ENCODE data around the gene PIKFYVE. TPM values are rescaled to one million over a fixed set of nuclear protein-coding genes. Genes with fewer than 3 reads are reported as not detected.

Gene PIKFYVE
- total and polyA plus RNA-seq, 10 of the 15 experiments (the other 5 are each of a cell fraction or from before 2014, with no cell fraction given) = 5.2 to 41.7 (median 19.6) TPM

DNA sequence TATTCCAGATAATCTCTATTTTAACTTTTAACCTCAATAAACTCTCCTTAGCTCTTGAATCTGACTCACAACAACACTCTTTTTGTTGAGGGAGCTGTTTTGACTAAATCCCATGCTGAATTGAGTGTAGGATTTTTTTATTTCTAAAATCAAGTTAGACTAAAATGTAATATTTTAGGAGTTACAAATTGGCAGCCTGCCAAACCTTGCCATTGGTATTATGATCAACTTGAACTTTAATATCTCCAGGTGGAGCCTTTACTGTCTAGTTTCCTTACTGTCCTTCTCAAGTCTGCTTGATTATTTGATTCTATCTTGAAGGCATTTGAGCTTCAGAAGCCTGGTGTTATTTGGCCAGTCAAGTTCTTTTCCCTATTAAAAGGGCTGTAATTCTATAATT lies 8.7 kb downstream of the PIKFYVE start:
- DNase-seq (ENCODE audit: low read depth, low spot score) (no peak), FAIRE-seq (no peak), ATAC-seq (no peak)
- H3K27me3 ChIP-seq (replicated peaks in 1 of 2; ENCODE audit: control insufficient read depth in 2 of 2, insufficient read depth in 2 of 2, low read length in 1 of 2) = no peaks in the 10 kb centered on the region
- H3K4me3 ChIP-seq = no peak overlapping the region
- in situ Hi-C loops (cut with MboI) (no loop called here), intact Hi-C loops (cut with micrococcal nuclease; ENCODE audit: unreplicated experiment) (no loop called here)
- ChIA-PET CTCF (interaction anchor here (0.7 to 2.1 kb wide), 5 partner anchors 9 to 46 kb away, joined by 3 to 10 read pairs (median 3); partner anchors contain the start of genes IDH1 and PIKFYVE), RAD21 (ENCODE audit: unreplicated experiment) (interaction anchor here (0.8 kb wide), 1 partner anchor 20 kb away, joined by 3 read pairs; the partner anchor contains the start of gene IDH1), POLR2A (interaction anchor here (1.6 kb wide), 1 partner anchor 8 kb away, joined by 6 read pairs; the partner anchor contains the start of gene PIKFYVE), SMC1A (ENCODE audit: uncharacterized antibody, unreplicated experiment) (interaction anchor here (0.8 to 2.2 kb wide), 9 partner anchors 9 to 140 kb away, joined by 3 to 8 read pairs (median 3); partner anchors contain the start of gene PIKFYVE)
- TF ChIP-seq SMAD1 (IDR thresholded peaks at IDR 0.05; ENCODE audit: low read depth, partially characterized antibody) (peak; percentile 49), NFYA (IDR thresholded peaks at IDR 0.05; ENCODE audit: borderline replicate concordance, low read depth, low read length) (no peak)
- peaks cover 3% of the 10 kb centered on the region for H3K79me2 ChIP-seq (ENCODE audit: control insufficient read depth, insufficient read depth, low read length)
- H3K9ac ChIP-seq (ENCODE audit: control insufficient read depth, insufficient read depth, low read length) = no peak overlapping the region
- no peak overlapping the region for H2AFZ ChIP-seq (ENCODE audit: control insufficient read depth, low read depth, low read length)
- no peak overlapping the region for H3K27ac ChIP-seq (ENCODE audit: control insufficient read depth, insufficient read depth)
- H3K4me1 ChIP-seq (ENCODE audit: control insufficient read depth, insufficient read depth, low read length) = no peaks in the 10 kb centered on the region
- no TSS peak for BruUV-seq (replicated peaks)
- H3K36me3 ChIP-seq (ENCODE audit: control insufficient read depth in 2 of 2, insufficient read depth in 2 of 2, low read length in 1 of 2) = peaks cover 4 to 19% of the 10 kb centered on the region in 2 experiments; a peak in 3 of 4 replicates
- no peaks in the 10 kb centered on the region for H4K20me1 ChIP-seq (ENCODE audit: control insufficient read depth, insufficient read depth)
- no peak overlapping the region for H3K4me2 ChIP-seq (ENCODE audit: control insufficient read depth, insufficient read depth)
- H3K9me3 ChIP-seq (replicated peaks; ENCODE audit: control insufficient read depth, insufficient read depth, low read length) = peaks cover 6% of the 10 kb centered on the region; the same call in 2 of the 3 replicates

DNA sequence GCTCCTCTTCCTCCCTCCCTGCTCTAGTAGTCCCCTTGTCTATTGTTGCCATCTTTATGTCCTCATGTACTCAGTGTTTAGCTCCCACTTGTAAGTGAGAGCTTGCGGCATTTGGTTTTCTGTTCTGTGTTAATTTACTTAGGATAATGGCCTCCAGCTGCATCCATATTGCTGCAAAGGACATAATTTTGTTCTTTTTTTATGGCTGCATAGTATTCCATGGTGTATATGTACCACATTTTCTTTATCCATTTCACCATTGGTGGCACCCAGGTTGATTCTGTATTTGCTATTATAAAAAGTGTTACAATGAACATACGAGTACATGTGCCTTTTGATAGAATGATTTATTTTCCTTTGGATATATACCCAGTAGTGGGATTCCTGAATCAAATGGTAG lies 12.5 kb downstream of the PIKFYVE start:
- Histone ChIP-seq H3K9ac (ENCODE audit: control insufficient read depth, insufficient read depth, low read length) (no peak overlapping the region), H3K27ac (ENCODE audit: control insufficient read depth, insufficient read depth) (no peak overlapping the region), H3K9me3 (replicated peaks; ENCODE audit: control insufficient read depth, insufficient read depth, low read length) (peaks cover 6% of the 10 kb centered on the region; the same call in 2 of the 3 replicates), H3K36me3 (ENCODE audit: control insufficient read depth in 2 of 2, insufficient read depth in 2 of 2, low read length in 1 of 2) (peaks cover 6 to 24% of the 10 kb centered on the region in 2 experiments), H3K79me2 (ENCODE audit: control insufficient read depth, insufficient read depth, low read length) (no peaks in the 10 kb centered on the region; the same call in 1 of the 2 replicates), H2AFZ (ENCODE audit: control insufficient read depth, low read depth, low read length) (no peak overlapping the region), H4K20me1 (ENCODE audit: control insufficient read depth, insufficient read depth) (no peaks in the 10 kb centered on the region), H3K27me3 (replicated peaks in 1 of 2; ENCODE audit: control insufficient read depth in 2 of 2, insufficient read depth in 2 of 2, low read length in 1 of 2) (no peaks in the 10 kb centered on the region), H3K4me3 (no peak overlapping the region), H3K4me1 (ENCODE audit: control insufficient read depth, insufficient read depth, low read length) (peaks cover 3% of the 10 kb centered on the region; the same call in 1 of the 2 replicates), H3K4me2 (ENCODE audit: control insufficient read depth, insufficient read depth) (no peak overlapping the region)
- RAD21 ChIA-PET (ENCODE audit: unreplicated experiment) = interaction anchor here (0.8 kb wide), 1 partner anchor 42 kb away, joined by 5 read pairs; no protein-coding TSS in a partner anchor
- SMC1A ChIA-PET (ENCODE audit: uncharacterized antibody, unreplicated experiment) = interaction anchor here (0.7 to 0.9 kb wide), 3 partner anchors 16 to 68 kb away, joined by 3 read pairs; no protein-coding TSS in a partner anchor
- DNase-seq (ENCODE audit: low read depth, low spot score) (no peak), ATAC-seq (no peak), FAIRE-seq (no peak)
- CTCF ChIA-PET = no interaction called here
- POLR2A ChIA-PET = interaction anchor here (1.4 kb wide), 1 partner anchor 10 kb away, joined by 4 read pairs; no protein-coding TSS in a partner anchor
- no TSS peak for BruUV-seq (replicated peaks)
- intact Hi-C loops (cut with micrococcal nuclease; ENCODE audit: unreplicated experiment) = no loop called here
- TF ChIP-seq TCF12 (IDR thresholded peaks at IDR 0.05; ENCODE audit: low read depth, low read length) = no peak
- no peak for TF ChIP-seq BHLHE40 (IDR thresholded peaks at IDR 0.05; ENCODE audit: borderline replicate concordance in 1 of 2, low read depth in 2 of 2, low read length in 1 of 2)
- no peak for TF ChIP-seq STAT3 (IDR thresholded peaks at IDR 0.05; ENCODE audit: low read depth, low read length)
- no peak for TF ChIP-seq HDGF (IDR thresholded peaks at IDR 0.05)
- TF ChIP-seq IKZF1 (conservative IDR thresholded peaks at IDR 0.05) = no peak
- no peak for TF ChIP-seq MEF2B (IDR thresholded peaks at IDR 0.05; ENCODE audit: partially characterized antibody, poor library complexity, severe bottlenecking)
- TF ChIP-seq YBX1 (IDR thresholded peaks at IDR 0.05) = no peak
- TF ChIP-seq CBX3 (IDR thresholded peaks at IDR 0.05; ENCODE audit: borderline replicate concordance, low read depth) = no peak
- 95% methylated on average over 2 of the region's 2 CpGs for WGBS (ENCODE audit: insufficient coverage, insufficient replicate concordance, low lambda C conversion rate, missing lambda C conversion rate)
- in situ Hi-C loops (cut with MboI) = no loop called here

Measured in GM12878 (cell line).